ACC112 (cell line): ENCODE results near the gene KRTAP4-16.
"Not testable (repeated sequence)": the region's sequence is repeated elsewhere in the genome, so short reads cannot be mapped to it uniquely, and the experiment has no call there.

Source experiments
- H2AFZ ChIP-seq: fragments of 200-600 bp; sonication (generic); one replicate; pipeline ENCODE4 v1.6.0; 2017; ENCODE audit warnings: antibody characterized with exemption, low read length; ENCODE audit not compliant: unreplicated experiment
- H3K27ac ChIP-seq: fragments of 200-600 bp; sonication (generic); 2 replicates; pipeline ENCODE4 v1.5.1; 2014; ENCODE audit warnings: low read depth, mild to moderate bottlenecking, antibody characterized with exemption, low read length, moderate library complexity
- H3K27me3 ChIP-seq: fragments of 200-600 bp; sonication (generic); 2 replicates; pipeline ENCODE4 v1.6.1; 2014; ENCODE audit warnings: mild to moderate bottlenecking, antibody characterized with exemption, low read length, moderate library complexity, mixed read lengths; ENCODE audit not compliant: insufficient read depth
- H3K36me3 ChIP-seq: fragments of 200-600 bp; sonication (generic); 2 replicates; pipeline ENCODE4 v1.6.1; 2016; ENCODE audit warnings: mild to moderate bottlenecking, antibody characterized with exemption, low read length, moderate library complexity, mixed read lengths; ENCODE audit not compliant: insufficient read depth
- H3K4me1 ChIP-seq: fragments of 200-600 bp; sonication (generic); one replicate; pipeline ENCODE4 v1.6.1; 2016; ENCODE audit warnings: low read length, mixed read lengths; ENCODE audit not compliant: insufficient read depth, unreplicated experiment, control insufficient read depth
- H3K4me3 ChIP-seq: fragments of 200-600 bp; sonication (generic); 2 replicates; pipeline ENCODE4 v1.5.1; 2014; ENCODE audit warnings: mild to moderate bottlenecking, low read depth, low read length
- H3K79me2 ChIP-seq: fragments of 200-600 bp; sonication (generic); one replicate; pipeline ENCODE4 v1.6.0; 2016; ENCODE audit warnings: low read length; ENCODE audit not compliant: control insufficient read depth, unreplicated experiment, insufficient read depth

KRTAP4-16 gene

GRCh38 chr17:41098481-41098880, 3.5 kb downstream of the KRTAP4-16 start:
- no peak overlapping the region for H3K4me3 ChIP-seq
- H3K79me2 ChIP-seq, result no peaks in the 10 kb centered on the region
- H3K36me3 ChIP-seq, result no peaks in the 10 kb centered on the region
- H2AFZ ChIP-seq, result no peak overlapping the region
- no peaks in the 10 kb centered on the region for H3K27me3 ChIP-seq
- H3K4me1 ChIP-seq, result peaks cover 11% of the 10 kb centered on the region
- no peak overlapping the region for H3K27ac ChIP-seq

- peaks cover 11% of the 10 kb centered on the region for H3K4me1 ChIP-seq
- no peaks in the 10 kb centered on the region for H3K79me2 ChIP-seq
- no peak within 1 kb of the TSS for H2AFZ ChIP-seq
- no peaks in the 10 kb centered on the region for H3K27me3 ChIP-seq
- no peaks in the 10 kb centered on the region for H3K36me3 ChIP-seq
- H3K4me3 ChIP-seq, result no peak within 1 kb of the TSS
- no peak within 1 kb of the TSS for H3K27ac ChIP-seq
Measured at GRCh38 chr17:41098042-41098441, 4.0 kb downstream of the KRTAP4-16 start, which contains the start of gene KRTAP4-8. KRTAP4-8 (minus strand) TSS chr17:41098142; CDS start chr17:41098084, 58 bp downstream.

DNA sequence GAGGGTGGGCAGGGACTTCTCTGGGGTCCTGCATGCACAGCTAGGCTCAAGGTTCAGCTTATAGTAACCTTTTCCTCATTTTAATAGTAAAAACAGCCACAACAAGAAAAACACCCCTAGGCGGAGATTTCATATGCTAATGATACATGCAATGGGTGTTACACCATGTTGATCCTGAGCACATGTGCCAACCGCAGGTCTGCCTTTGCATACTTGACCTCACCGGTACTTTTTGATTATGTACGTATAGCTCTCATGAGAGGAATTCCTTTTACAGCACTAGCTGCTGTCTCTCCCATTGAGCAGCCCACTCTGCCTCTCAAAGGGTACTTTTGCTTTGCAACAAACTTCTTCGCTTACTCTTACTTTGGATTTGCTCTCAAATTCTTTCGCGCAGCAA, 6.0 kb downstream of the KRTAP4-16 start:
- Histone ChIP-seq H3K4me1 (peaks cover 11% of the 10 kb centered on the region), H3K36me3 (no peaks in the 10 kb centered on the region), H3K27ac (no peak overlapping the region), H3K4me3 (no peak overlapping the region), H3K79me2 (no peaks in the 10 kb centered on the region), H2AFZ (no peak overlapping the region), H3K27me3 (no peaks in the 10 kb centered on the region)

- not testable (repeated sequence) for H3K79me2 ChIP-seq, H3K27me3 ChIP-seq, H2AFZ ChIP-seq, H3K36me3 ChIP-seq, H3K4me1 ChIP-seq, H3K4me3 ChIP-seq, H3K27ac ChIP-seq
Measured at GRCh38 chr17:41088760-41089352, 13.2 kb downstream of the KRTAP4-16 start.

DNA sequence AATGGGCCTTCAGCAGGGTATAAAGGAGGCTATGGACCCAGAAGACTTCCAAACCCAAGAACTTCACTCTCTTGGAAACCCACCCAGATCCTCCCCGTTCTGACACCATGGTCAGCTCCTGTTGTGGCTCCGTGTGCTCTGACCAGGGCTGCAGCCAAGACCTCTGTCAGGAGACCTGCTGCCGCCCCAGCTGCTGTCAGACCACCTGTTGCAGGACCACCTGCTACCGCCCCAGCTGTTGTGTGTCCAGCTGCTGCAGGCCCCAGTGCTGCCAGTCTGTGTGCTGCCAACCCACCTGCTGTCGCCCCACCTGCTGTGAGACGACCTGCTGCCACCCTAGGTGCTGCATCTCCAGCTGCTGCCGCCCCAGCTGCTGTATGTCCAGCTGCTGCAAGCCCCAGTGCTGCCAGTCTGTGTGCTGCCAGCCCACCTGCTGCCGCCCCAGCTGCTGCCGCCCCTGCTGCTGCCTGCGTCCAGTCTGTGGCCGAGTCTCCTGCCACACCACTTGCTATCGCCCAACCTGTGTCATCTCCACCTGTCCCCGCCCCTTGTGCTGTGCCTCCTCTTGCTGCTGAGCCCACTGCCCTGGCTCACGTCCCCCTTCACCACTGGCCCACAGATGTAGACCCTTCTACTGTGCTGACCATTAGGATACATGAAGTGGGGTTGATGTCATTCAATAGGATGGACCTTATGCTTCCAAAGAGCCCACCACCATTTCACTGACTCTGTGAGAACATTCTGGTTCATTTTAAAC, 17.7 kb downstream of the KRTAP4-16 start, which contains the start of gene KRTAP4-7:
Gene KRTAP4-7 (plus strand): TSS at position 51 of the 757 bp plus-strand sequence. CDS start 57 bp downstream, at position 108.
- not testable (repeated sequence) for H2AFZ ChIP-seq, H3K4me3 ChIP-seq, H3K36me3 ChIP-seq, H3K79me2 ChIP-seq, H3K27me3 ChIP-seq
- Histone ChIP-seq H3K4me1 (peaks cover 13% of the 10 kb centered on the region), H3K27ac (peak within 1 kb of the TSS; percentile 43)

GRCh38 chr17:41083427-41083826, 18.6 kb downstream of the KRTAP4-16 start:
- not testable (repeated sequence) for H3K36me3 ChIP-seq, H3K79me2 ChIP-seq, H3K4me3 ChIP-seq, H3K27me3 ChIP-seq, H2AFZ ChIP-seq
- Histone ChIP-seq H3K4me1 (peaks cover 13% of the 10 kb centered on the region), H3K27ac (peak overlapping the region; percentile 43)

- Histone ChIP-seq H3K79me2 (no peaks in the 10 kb centered on the region), H3K36me3 (no peaks in the 10 kb centered on the region), H3K4me1 (peaks cover 13% of the 10 kb centered on the region), H3K27ac (peak overlapping the region; percentile 29; the same call in 1 of the 2 replicates), H2AFZ (no peak overlapping the region), H3K27me3 (no peaks in the 10 kb centered on the region), H3K4me3 (no peak overlapping the region)
Measured at GRCh38 chr17:41082626-41083025, 19.4 kb downstream of the KRTAP4-16 start.

- no peaks in the 10 kb centered on the region for H3K79me2 ChIP-seq
- H3K4me3 ChIP-seq, result no peak overlapping the region
- H3K27ac ChIP-seq, result no peak overlapping the region
- no peaks in the 10 kb centered on the region for H3K27me3 ChIP-seq
- no peaks in the 10 kb centered on the region for H3K36me3 ChIP-seq
- no peaks in the 10 kb centered on the region for H3K4me1 ChIP-seq
- H2AFZ ChIP-seq, result no peak overlapping the region
Measured at GRCh38 chr17:41076788-41077187, 25.2 kb downstream of the KRTAP4-16 start.

GRCh38 chr17:41073676-41074075, 28.3 kb downstream of the KRTAP4-16 start:
- no peak overlapping the region for H3K4me3 ChIP-seq
- no peaks in the 10 kb centered on the region for H3K79me2 ChIP-seq
- H3K36me3 ChIP-seq, result no peaks in the 10 kb centered on the region
- no peak overlapping the region for H2AFZ ChIP-seq
- no peaks in the 10 kb centered on the region for H3K4me1 ChIP-seq
- no peaks in the 10 kb centered on the region for H3K27me3 ChIP-seq
- no peak overlapping the region for H3K27ac ChIP-seq

DNA sequence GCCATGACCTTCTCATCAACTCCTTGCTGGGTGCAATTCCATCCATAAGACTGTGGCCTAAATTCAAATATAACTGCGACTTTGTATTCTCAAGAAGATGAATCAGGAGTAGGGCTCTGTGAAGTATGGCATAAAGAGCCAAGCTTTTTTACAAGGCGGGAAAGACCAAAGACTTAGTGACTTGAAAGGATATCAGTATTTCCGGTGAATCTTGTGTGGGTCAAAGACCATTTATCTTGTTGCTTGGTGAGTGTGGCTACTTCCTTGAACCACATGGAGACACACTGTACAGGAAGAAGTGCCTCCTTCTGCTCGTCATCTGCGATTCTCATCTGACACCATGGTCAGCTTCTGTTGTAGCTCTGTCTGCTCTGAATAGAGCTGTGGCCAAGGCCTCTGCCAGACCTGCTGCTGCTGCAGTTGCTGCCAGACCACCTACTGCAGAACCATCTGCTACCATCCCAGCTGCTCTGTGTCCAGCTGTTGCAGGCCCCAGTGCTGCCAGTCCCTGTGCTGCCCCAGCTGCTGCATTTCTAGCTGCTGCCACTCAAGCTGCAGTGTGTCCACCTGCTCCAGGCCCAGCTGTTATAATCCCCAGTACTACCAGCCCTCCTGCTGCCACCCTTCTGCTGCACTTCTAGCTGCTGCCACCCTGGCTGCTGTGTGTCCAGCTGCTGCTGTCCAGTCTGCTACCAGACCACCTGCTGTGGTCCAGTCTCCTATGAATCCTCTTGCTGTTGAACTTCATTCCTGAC, 30.2 kb downstream of the KRTAP4-16 start:
- peaks cover 5% of the 10 kb centered on the region for H3K4me1 ChIP-seq
- no peaks in the 10 kb centered on the region for H3K79me2 ChIP-seq
- H3K27ac ChIP-seq, result no peak overlapping the region
- H3K36me3 ChIP-seq, result no peaks in the 10 kb centered on the region
- H3K27me3 ChIP-seq, result no peaks in the 10 kb centered on the region
- H3K4me3 ChIP-seq, result no peak overlapping the region
- H2AFZ ChIP-seq, result no peak overlapping the region
